Fibroblast of lung (primary cell): ENCODE data around the gene ANKFY1.
"Not testable (repeated sequence)": the region's sequence is repeated elsewhere in the genome, so short reads cannot be mapped to it uniquely, and the experiment has no call there.

Source experiments
- EZH2 ChIP-seq: IDR thresholded peaks from 2 replicates; pipeline ENCODE4 v1.5.1; 2012; ENCODE audit warnings: low read length, control low read depth, mild to moderate bottlenecking; ENCODE audit errors: missing control alignments
- TF ChIP-seq, protein P1 (sequence below), 2 donors: IDR thresholded peaks in 1 of 2; conservative IDR thresholded peaks in 1 of 2; 1 replicate in 1 of 2; 2 replicates in 1 of 2; pipeline ENCODE4 v1.5.1; 2011 to 2012; ENCODE audit warnings: low read length in 2 of 2, control low read depth in 1 of 2, inconsistent platforms in 1 of 2, low read depth in 1 of 2, mild to moderate bottlenecking in 1 of 2

DNA sequence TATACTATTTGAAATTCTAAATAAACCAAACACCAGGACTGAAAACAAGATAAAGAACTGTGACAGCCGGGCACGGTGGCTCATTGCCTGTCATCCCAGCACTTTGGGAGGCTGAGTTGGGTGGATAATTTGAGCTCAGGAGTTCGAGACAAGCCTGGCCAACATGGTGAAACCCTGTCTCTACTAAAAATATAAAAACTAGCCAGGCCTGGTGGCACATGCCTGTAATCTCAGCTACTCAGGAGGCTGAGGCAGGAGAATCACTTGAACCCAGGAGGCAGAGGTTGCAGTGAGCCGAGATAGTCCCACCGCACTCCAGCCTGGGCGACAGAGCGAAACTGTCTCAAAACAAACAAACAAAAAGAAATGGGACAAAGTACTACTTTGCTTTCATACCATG lies 73.0 kb downstream of the ANKFY1 start:
- TF ChIP-seq, protein P1, sequence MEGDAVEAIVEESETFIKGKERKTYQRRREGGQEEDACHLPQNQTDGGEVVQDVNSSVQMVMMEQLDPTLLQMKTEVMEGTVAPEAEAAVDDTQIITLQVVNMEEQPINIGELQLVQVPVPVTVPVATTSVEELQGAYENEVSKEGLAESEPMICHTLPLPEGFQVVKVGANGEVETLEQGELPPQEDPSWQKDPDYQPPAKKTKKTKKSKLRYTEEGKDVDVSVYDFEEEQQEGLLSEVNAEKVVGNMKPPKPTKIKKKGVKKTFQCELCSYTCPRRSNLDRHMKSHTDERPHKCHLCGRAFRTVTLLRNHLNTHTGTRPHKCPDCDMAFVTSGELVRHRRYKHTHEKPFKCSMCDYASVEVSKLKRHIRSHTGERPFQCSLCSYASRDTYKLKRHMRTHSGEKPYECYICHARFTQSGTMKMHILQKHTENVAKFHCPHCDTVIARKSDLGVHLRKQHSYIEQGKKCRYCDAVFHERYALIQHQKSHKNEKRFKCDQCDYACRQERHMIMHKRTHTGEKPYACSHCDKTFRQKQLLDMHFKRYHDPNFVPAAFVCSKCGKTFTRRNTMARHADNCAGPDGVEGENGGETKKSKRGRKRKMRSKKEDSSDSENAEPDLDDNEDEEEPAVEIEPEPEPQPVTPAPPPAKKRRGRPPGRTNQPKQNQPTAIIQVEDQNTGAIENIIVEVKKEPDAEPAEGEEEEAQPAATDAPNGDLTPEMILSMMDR (conservative IDR thresholded peaks at IDR 0.05 in 1 of 2, IDR thresholded peaks at IDR 0.05 in 1 of 2; ENCODE audit: low read depth in 1 of 2, low read length in 2 of 2) = not testable (repeated sequence)
- TF ChIP-seq EZH2 = not testable (repeated sequence)
